ENCODE results near the gene LIMCH1. TPM values are rescaled to one million over a fixed set of nuclear protein-coding genes. Genes with fewer than 3 reads are reported as not detected.

LIMCH1 gene
- total and polyA plus RNA-seq, 2 of the 8 experiments (the other 6 are each of a cell fraction or from before 2014, with no cell fraction given): 2.7 to 3.0 TPM

- Histone ChIP-seq H3K79me1 (ENCODE audit: low read depth, low read length) (no peaks in the 10 kb centered on the region), H3K23me2 (ENCODE audit: low read depth, low read length) (no peaks in the 10 kb centered on the region), H4K8ac (ENCODE audit: extremely low read depth, insufficient read depth, low read length) (no peak overlapping the region), H3K4ac (replicated peaks; ENCODE audit: insufficient read length, low read depth, low read length) (no peak overlapping the region), H2AK5ac (ENCODE audit: low read depth, low read length) (no peak overlapping the region), H4K5ac (ENCODE audit: insufficient read length, low read depth, low read length) (no peak overlapping the region), H2BK15ac (ENCODE audit: low read length) (no peak overlapping the region), H2BK5ac (ENCODE audit: low read depth, low read length) (no peak overlapping the region), H3K27ac (ENCODE audit: low read depth, low read length) (no peak overlapping the region), H2BK20ac (ENCODE audit: low read length) (no peak overlapping the region), H3K9me3 (ENCODE audit: insufficient read depth in 2 of 2, low read depth in 1 of 2, low read length in 1 of 2) (no peaks in the 10 kb centered on the region), H3K56ac (replicated peaks; ENCODE audit: insufficient read length, low read depth, low read length) (no peak overlapping the region), H3K18ac (ENCODE audit: extremely low read depth, low read length) (no peak overlapping the region), H4K91ac (replicated peaks; ENCODE audit: insufficient read length, low read length) (no peak overlapping the region), H3K14ac (ENCODE audit: insufficient read length) (no peak overlapping the region), H2AFZ (ENCODE audit: low read length) (no peak overlapping the region), H3K36me3 (ENCODE audit: control insufficient read depth in 2 of 4, insufficient read depth in 4 of 4, low read length in 3 of 4) (no peaks in the 10 kb centered on the region), H3K4me1 (replicated peaks in 1 of 4; ENCODE audit: control insufficient read depth in 3 of 4, insufficient read depth in 4 of 4, low read length in 3 of 4) (no peaks in the 10 kb centered on the region), H2BK12ac (ENCODE audit: low read depth, low read length) (no peak overlapping the region), H3K4me3 (ENCODE audit: extremely low read depth in 1 of 4, insufficient read depth in 2 of 4, low read depth in 3 of 4, low read length in 4 of 4) (no peak overlapping the region), H3K27me3 (replicated peaks in 1 of 4; ENCODE audit: control insufficient read depth in 3 of 4, extremely low read depth in 1 of 4, insufficient read depth in 3 of 4, low read length in 3 of 4) (no peaks in the 10 kb centered on the region), H3K4me2 (ENCODE audit: insufficient read depth in 1 of 2, low read depth in 2 of 2, low read length in 2 of 2) (no peak overlapping the region), H3K23ac (ENCODE audit: insufficient read length) (no peak overlapping the region), H3K9ac (replicated peaks in 1 of 4; ENCODE audit: extremely low read depth in 1 of 4, low read depth in 3 of 4, low read length in 3 of 4) (no peak overlapping the region; a peak in 1 of 7 replicates), H4K20me1 (replicated peaks in 1 of 2; ENCODE audit: control insufficient read depth in 1 of 2, insufficient read depth in 2 of 2, low read length in 2 of 2) (no peaks in the 10 kb centered on the region), H3K79me2 (ENCODE audit: control insufficient read depth in 1 of 2, insufficient read depth in 2 of 2, low read length in 2 of 2) (no peaks in the 10 kb centered on the region), H2BK120ac (replicated peaks; ENCODE audit: low read depth, low read length) (no peak overlapping the region)
- 96% methylated on average over 14 of the region's 14 CpGs; no CpG with 5 or more reads in 1 of the 2 experiments for WGBS, 2 experiments (ENCODE audit: extremely low coverage in 1 of 2, insufficient coverage in 1 of 2, insufficient read length in 1 of 2, insufficient replicate concordance in 2 of 2, low coverage in 1 of 2, low lambda C conversion rate in 2 of 2, missing lambda C conversion rate in 1 of 2)
- TF ChIP-seq RXRA (IDR thresholded peaks at IDR 0.05; ENCODE audit: insufficient read depth, low read depth, low read length) (no peak), FOSL1 (IDR thresholded peaks at IDR 0.05; ENCODE audit: insufficient read depth, low read depth, low read length) (no peak), TAF7 (optimal IDR thresholded peaks at IDR 0.05; ENCODE audit: borderline replicate concordance, low read depth, low read length) (no peak), E2F6 (IDR thresholded peaks at IDR 0.05) (no peak), SP4 (IDR thresholded peaks at IDR 0.05; ENCODE audit: low read length) (no peak), JUND (IDR thresholded peaks at IDR 0.05; ENCODE audit: low read length) (no peak), YY1 (IDR thresholded peaks at IDR 0.05; ENCODE audit: low read depth, low read length) (no peak), KDM1A (IDR thresholded peaks at IDR 0.05; ENCODE audit: borderline replicate concordance, low read length) (no peak), NRF1 (IDR thresholded peaks at IDR 0.05; ENCODE audit: low read depth, low read length) (no peak), MAFK (IDR thresholded peaks at IDR 0.05; ENCODE audit: low read depth, low read length) (no peak)
- TF ChIP-seq, protein P1, sequence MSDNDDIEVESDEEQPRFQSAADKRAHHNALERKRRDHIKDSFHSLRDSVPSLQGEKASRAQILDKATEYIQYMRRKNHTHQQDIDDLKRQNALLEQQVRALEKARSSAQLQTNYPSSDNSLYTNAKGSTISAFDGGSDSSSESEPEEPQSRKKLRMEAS (IDR thresholded peaks at IDR 0.05): no peak
- POLR2A ChIA-PET (ENCODE audit: partially characterized antibody): no interaction called here
- DNase-seq (ENCODE audit: low read depth in 1 of 2, low spot score in 2 of 2) (no peak), FAIRE-seq (no peak)
- CTCF ChIA-PET (ENCODE audit: partially characterized antibody): no interaction called here
Measured at GRCh38 chr4:41514766-41515481, 23.0 kb upstream of the LIMCH1 start.
